ENCODE results near the gene SORCS1. TPM values are rescaled to one million over a fixed set of nuclear protein-coding genes. Genes with fewer than 3 reads are reported as not detected.

SORCS1 gene
- total and polyA plus RNA-seq, 2 experiments from 2014 or later = 2.9 to 8.9 TPM

- H3K4me1 ChIP-seq (ENCODE audit: insufficient read depth) = peaks cover 9% of the 10 kb centered on the region
- H3F3A ChIP-seq (replicated peaks; ENCODE audit: low read depth) = no peaks in the 10 kb centered on the region
- no peak overlapping the region for H2AFZ ChIP-seq
- no peaks in the 10 kb centered on the region for H3K27me3 ChIP-seq (ENCODE audit: insufficient read depth)
- no peak overlapping the region for H3K4me2 ChIP-seq
- no peaks in the 10 kb centered on the region for H4K20me1 ChIP-seq (replicated peaks; ENCODE audit: insufficient read depth)
- no peak overlapping the region for H3K4me3 ChIP-seq
- no peaks in the 10 kb centered on the region for H3K36me3 ChIP-seq (ENCODE audit: insufficient read depth)
- no peak for DNase-seq (ENCODE audit: low spot score)
- H3K27ac ChIP-seq (ENCODE audit: low read depth) = no peak overlapping the region
- Mint-ChIP-seq H3K27me3 (ENCODE audit: insufficient read depth, low read depth, poor library complexity) (no peaks in the 10 kb centered on the region), H3K27ac (no peak overlapping the region), H3K9me3 (peaks cover 8% of the 10 kb centered on the region; the same call in 1 of the 3 replicates), H3K4me3 (no peak overlapping the region), H3K4me1 (peaks cover 11% of the 10 kb centered on the region), H3K36me3 (ENCODE audit: low read depth) (peaks cover 12% of the 10 kb centered on the region)
- peaks cover 7% of the 10 kb centered on the region; the same call in 1 of the 2 replicates for H3K9me2 ChIP-seq (ENCODE audit: insufficient read depth)
- no peaks in the 10 kb centered on the region for H3K79me2 ChIP-seq (replicated peaks; ENCODE audit: insufficient read depth)
- TF ChIP-seq ZNF331 (CRISPR knock-in tag; IDR thresholded peaks at IDR 0.05; ENCODE audit: low read depth) = no peak
- TF ChIP-seq ETS1 (IDR thresholded peaks at IDR 0.05) = no peak
- no peak for TF ChIP-seq POLR2AphosphoS5 (IDR thresholded peaks at IDR 0.05; ENCODE audit: low read depth)
- no peak for TF ChIP-seq ZNF462 (CRISPR knock-in tag; IDR thresholded peaks at IDR 0.05)
- no peak for TF ChIP-seq CTCF (conservative IDR thresholded peaks at IDR 0.05; ENCODE audit: low read depth in 2 of 2)
- no peak for ATAC-seq
Observed at GRCh38 chr10:106713846-106714245, 450.7 kb downstream of the SORCS1 start.

All from GM23338 (cell line).